Progenitor cell of endocrine pancreas (in vitro differentiated cells): ENCODE data around the gene DPP3. TPM values are rescaled to one million over a fixed set of nuclear protein-coding genes. Genes with fewer than 3 reads are reported as not detected.
A peak's percentile ranks its signal among the peaks of the same experiment; 100 is the strongest.
"Not testable (repeated sequence)": the region's sequence is repeated elsewhere in the genome, so short reads cannot be mapped to it uniquely, and the experiment has no call there.

Experiments used
- DNase-seq: peaks from one replicate; pipeline ENCODE4 v3.0.0; 2021; ENCODE audit warnings: low spot score; ENCODE audit not compliant: unreplicated experiment
- H3K27ac Mint-ChIP-seq: 2 replicates; pipeline ENCODE4 v1.8.0; 2021; ENCODE audit warnings: mild to moderate bottlenecking, moderate library complexity, mixed read lengths
- H3K27me3 Mint-ChIP-seq: 2 replicates; pipeline ENCODE4 v1.8.0; 2021; ENCODE audit warnings: mixed read lengths
- H3K36me3 Mint-ChIP-seq: 2 replicates; pipeline ENCODE4 v1.8.0; 2022; ENCODE audit warnings: mixed read lengths; ENCODE audit not compliant: insufficient read depth
- H3K4me1 Mint-ChIP-seq: 2 replicates; pipeline ENCODE4 v1.8.0; 2021; ENCODE audit warnings: low read depth, mixed read lengths
- H3K4me3 Mint-ChIP-seq: 2 replicates; pipeline ENCODE4 v1.8.0; 2021; ENCODE audit warnings: low read depth, mild to moderate bottlenecking, moderate library complexity, mixed read lengths
- H3K9me3 Mint-ChIP-seq: 2 replicates; pipeline ENCODE4 v1.8.0; 2021; ENCODE audit warnings: low read depth, mixed read lengths
- CTCF ChIP-seq: fragments of 200-600 bp; sonication (generic); IDR thresholded peaks from one replicate; pipeline ENCODE4 v1.5.0; 2021; ENCODE audit warnings: antibody characterized with exemption, mild to moderate bottlenecking; ENCODE audit not compliant: unreplicated experiment
- long read RNA-seq: library from polyadenylated mRNA; unstranded; transcript quantifications from one replicate; pipeline ENCODE4 v2.0.0, GENCODE V29; 2020
- total RNA-seq: library from RNA; stranded (reverse); gene quantifications from 2 replicates; pipeline ENCODE4 v1.2.1, GENCODE V29; 2021

The DPP3 gene
- total RNA-seq, result 78.7 and 79.7 TPM in 2 replicates
- long read RNA-seq, transcript DPP3-211 (18 exons, 3,078 nt), result minor isoform, 141 of 403 reads
- long read RNA-seq, transcript DPP3-209 (18 exons, 2,974 nt), result major isoform, 161 of 403 reads
- long read RNA-seq, partial matches to known transcripts, result 36 of 403 reads
- long read RNA-seq, other reads (novel, unspliced or antisense), result 60 of 403 reads

GRCh38 chr11:66480117-66480938 is at the start of gene DPP3:
Gene DPP3, plus strand, starts transcription at chr11:66480434. Its CDS starts 1,767 bp downstream, at chr11:66482201.
- H3K27ac Mint-ChIP-seq, result peak within 1 kb of the TSS; percentile 97
- no peaks in the 10 kb centered on the region for H3K27me3 Mint-ChIP-seq
- TF ChIP-seq CTCF, result no peak
- peak; percentile 97 for DNase-seq
- H3K4me1 Mint-ChIP-seq, result peaks cover 11% of the 10 kb centered on the region
- peaks cover 4% of the 10 kb centered on the region for H3K36me3 Mint-ChIP-seq
- H3K9me3 Mint-ChIP-seq, result no peaks in the 10 kb centered on the region
- H3K4me3 Mint-ChIP-seq, result peak within 1 kb of the TSS; percentile 93

GRCh38 chr11:66431287-66431686 is 48.9 kb upstream of the DPP3 start:
- not testable (repeated sequence) for H3K27me3 Mint-ChIP-seq, DNase-seq, H3K4me3 Mint-ChIP-seq, H3K27ac Mint-ChIP-seq, H3K36me3 Mint-ChIP-seq, H3K9me3 Mint-ChIP-seq, H3K4me1 Mint-ChIP-seq

- not testable (repeated sequence) for H3K27me3 Mint-ChIP-seq, H3K27ac Mint-ChIP-seq, H3K4me1 Mint-ChIP-seq, H3K9me3 Mint-ChIP-seq, DNase-seq, H3K36me3 Mint-ChIP-seq, H3K4me3 Mint-ChIP-seq
Measured at GRCh38 chr11:66431871-66432329, 48.3 kb upstream of the DPP3 start.

GRCh38 chr11:66432597-66432996 is 47.6 kb upstream of the DPP3 start:
- TF ChIP-seq CTCF, result no peak
- Mint-ChIP-seq H3K4me1 (no peaks in the 10 kb centered on the region), H3K27me3 (no peaks in the 10 kb centered on the region), H3K4me3 (no peak overlapping the region), H3K27ac (no peak overlapping the region), H3K9me3 (no peaks in the 10 kb centered on the region), H3K36me3 (peaks cover 10% of the 10 kb centered on the region)
- no peak for DNase-seq

GRCh38 chr11:66437979-66438503 is 42.2 kb upstream of the DPP3 start:
- DNase-seq, result no peak
- H3K36me3 Mint-ChIP-seq, result peaks cover 9% of the 10 kb centered on the region
- H3K4me3 Mint-ChIP-seq, result peak overlapping the region; percentile 87

More at GRCh38 chr11:66437979-66438503, 42.2 kb upstream of the DPP3 start:
- Mint-ChIP-seq H3K27me3 (no peaks in the 10 kb centered on the region), H3K27ac (peak overlapping the region; percentile 100), H3K4me1 (peaks cover 8% of the 10 kb centered on the region), H3K9me3 (peaks cover 2% of the 10 kb centered on the region)
- TF ChIP-seq CTCF, result no peak
